SU-DHL-6 (cell line): ENCODE data around the gene CCDC116.
A peak's percentile ranks its signal among the peaks of the same experiment; 100 is the strongest.

ENCODE experiments used
- H2AFZ ChIP-seq: fragments of 200-600 bp; sonication (generic); 2 replicates; pipeline ENCODE4 v1.6.1; 2014; ENCODE audit warnings: low read depth, mild to moderate bottlenecking, moderate library complexity, mixed read lengths, antibody characterized with exemption, low read length; ENCODE audit not compliant: severe bottlenecking
- H3F3A ChIP-seq: fragments of 200-600 bp; shearing (Covaris generic); 2 replicates; pipeline ENCODE4 v1.6.0; 2016; ENCODE audit warnings: antibody characterized with exemption, mild to moderate bottlenecking; ENCODE audit not compliant: insufficient read depth
- H3K27ac ChIP-seq: fragments of 200-600 bp; sonication (generic); 2 replicates; pipeline ENCODE4 v1.5.1; 2016; ENCODE audit warnings: low read depth, mild to moderate bottlenecking, low read length, moderate library complexity, mixed read lengths
- H3K27me3 ChIP-seq: fragments of 200-600 bp; sonication (generic), shearing (Covaris generic); 2 replicates; pipeline ENCODE4 v1.6.0; 2014; ENCODE audit warnings: mild to moderate bottlenecking, low read length
- H3K36me3 ChIP-seq: fragments of 200-600 bp; sonication (generic); 2 replicates; pipeline ENCODE4 v1.6.1; 2014; ENCODE audit warnings: mild to moderate bottlenecking, low read length, mixed read lengths
- H3K4me2 ChIP-seq: fragments of 300-600, 200-600 bp; shearing (Covaris generic), sonication (generic); 2 replicates; pipeline ENCODE4 v1.6.0; 2014; ENCODE audit warnings: low read length, low read depth, mild to moderate bottlenecking; ENCODE audit not compliant: poor library complexity, severe bottlenecking
- H3K4me3 ChIP-seq: fragments of 200-600 bp; sonication (generic); 2 replicates; pipeline ENCODE4 v1.5.1; 2014; ENCODE audit warnings: antibody characterized with exemption, low read length, mild to moderate bottlenecking, mixed read lengths; ENCODE audit not compliant: insufficient read depth, poor library complexity, severe bottlenecking
- H3K79me2 ChIP-seq: fragments of 200-600 bp; sonication (generic); 2 replicates; pipeline ENCODE4 v1.6.1; 2014; ENCODE audit warnings: mild to moderate bottlenecking, low read length, moderate library complexity; ENCODE audit not compliant: insufficient read depth
- H3K9ac ChIP-seq: fragments of 200-600 bp; sonication (generic); 2 replicates; pipeline ENCODE4 v1.7.0; 2014; ENCODE audit warnings: mild to moderate bottlenecking, low read length
- H3K9me2 ChIP-seq: fragments of 200-600 bp; sonication (generic); replicated peaks from 2 replicates; pipeline ENCODE4 v1.6.1; 2014; ENCODE audit warnings: low read length; ENCODE audit not compliant: insufficient read depth
- H3K9me3 ChIP-seq: fragments of 200-600 bp; sonication (generic); 2 replicates; pipeline ENCODE4 v1.6.1; 2014; ENCODE audit warnings: low read length, mixed read lengths; ENCODE audit not compliant: insufficient read depth
- H4K20me1 ChIP-seq: fragments of 200-600 bp; sonication (generic); 2 replicates; pipeline ENCODE4 v1.6.1; 2014; ENCODE audit warnings: low read depth, mild to moderate bottlenecking, antibody characterized with exemption, low read length, moderate library complexity, mixed read lengths
- CTCF ChIP-seq: fragments of 200-600 bp; sonication (generic); IDR thresholded peaks from one replicate; pipeline ENCODE4 v1.5.1; 2017; ENCODE audit warnings: antibody characterized with exemption, mild to moderate bottlenecking, low read length, moderate library complexity; ENCODE audit not compliant: insufficient read depth, poor library complexity, severe bottlenecking
- EZH2phosphoT487 ChIP-seq: fragments of 200-600 bp; sonication (generic), shearing (Covaris generic); conservative IDR thresholded peaks from 2 replicates; pipeline ENCODE4 v1.6.1; 2018; ENCODE audit warnings: mild to moderate bottlenecking, antibody characterized with exemption, low read length, moderate library complexity, mixed read lengths

The CCDC116 gene

GRCh38 chr22:21657020-21657359 is 24.4 kb downstream of the CCDC116 start:
- H3F3A ChIP-seq: peaks cover 10% of the 10 kb centered on the region; the same call in 1 of the 2 replicates
- H3K9me3 ChIP-seq: no peaks in the 10 kb centered on the region
- H4K20me1 ChIP-seq: no peaks in the 10 kb centered on the region
- no peaks in the 10 kb centered on the region for H3K36me3 ChIP-seq
- TF ChIP-seq CTCF: no peak
- no peak for TF ChIP-seq EZH2phosphoT487
- no peaks in the 10 kb centered on the region for H3K27me3 ChIP-seq
- H3K9ac ChIP-seq: 0 out of 2 replicates have a peak overlapping the region, but pooled peaks have one; percentile 74
- H3K27ac ChIP-seq: peak overlapping the region; percentile 29
- H2AFZ ChIP-seq: no peak overlapping the region
- H3K9me2 ChIP-seq: no peaks in the 10 kb centered on the region
- H3K79me2 ChIP-seq: no peaks in the 10 kb centered on the region
- H3K4me2 ChIP-seq: peak overlapping the region; percentile 24
- no peak overlapping the region for H3K4me3 ChIP-seq

GRCh38 chr22:21657360-21658032 is 24.9 kb downstream of the CCDC116 start:
- no peaks in the 10 kb centered on the region for H3K27me3 ChIP-seq
- peak overlapping the region; percentile 74 for H3K4me2 ChIP-seq
- H3K9me2 ChIP-seq: no peaks in the 10 kb centered on the region
- H3K79me2 ChIP-seq: no peaks in the 10 kb centered on the region
- TF ChIP-seq CTCF (no peak), EZH2phosphoT487 (no peak)
- no peaks in the 10 kb centered on the region for H4K20me1 ChIP-seq
- H3K4me3 ChIP-seq: peak overlapping the region; percentile 63
- peak overlapping the region; percentile 74 for H3K27ac ChIP-seq
- H3K9ac ChIP-seq: peak overlapping the region; percentile 74
- H3F3A ChIP-seq: peaks cover 10% of the 10 kb centered on the region; the same call in 1 of the 2 replicates
- no peaks in the 10 kb centered on the region for H3K9me3 ChIP-seq
- H2AFZ ChIP-seq: peak overlapping the region; percentile 41
- H3K36me3 ChIP-seq: no peaks in the 10 kb centered on the region

- Histone ChIP-seq H3K27me3 (no peaks in the 10 kb centered on the region), H3K9me2 (no peaks in the 10 kb centered on the region), H4K20me1 (no peaks in the 10 kb centered on the region), H3F3A (peaks cover 10% of the 10 kb centered on the region; the same call in 1 of the 2 replicates), H3K4me3 (no peak overlapping the region), H3K4me2 (no peak overlapping the region), H3K27ac (no peak overlapping the region), H2AFZ (no peak overlapping the region), H3K79me2 (no peaks in the 10 kb centered on the region), H3K9ac (no peak overlapping the region), H3K9me3 (no peaks in the 10 kb centered on the region), H3K36me3 (no peaks in the 10 kb centered on the region)
- TF ChIP-seq CTCF (no peak), EZH2phosphoT487 (no peak)
Measured at GRCh38 chr22:21659864-21660525, 27.4 kb downstream of the CCDC116 start.
